Neural crest cell (in vitro differentiated cells): ENCODE results near the gene FAM227B. TPM values are rescaled to one million over a fixed set of nuclear protein-coding genes. Genes with fewer than 3 reads are reported as not detected.

Experiments
- DNase-seq: peaks from one replicate; pipeline ENCODE4 v3.0.0; 2021; ENCODE audit warnings: low read depth, mixed read lengths, low spot score
- H3K27ac Mint-ChIP-seq: one replicate; pipeline ENCODE4 v1.8.0; 2021; ENCODE audit warnings: mild to moderate bottlenecking, mixed read lengths; ENCODE audit not compliant: unreplicated experiment
- H3K27me3 Mint-ChIP-seq: 2 replicates; pipeline ENCODE4 v1.8.0; 2021; ENCODE audit warnings: low read depth, mild to moderate bottlenecking, mixed read lengths
- H3K36me3 Mint-ChIP-seq: 2 replicates; pipeline ENCODE4 v1.8.0; 2021; ENCODE audit warnings: low read depth, mild to moderate bottlenecking, mixed read lengths
- H3K4me1 Mint-ChIP-seq: 2 replicates; pipeline ENCODE4 v1.8.0; 2021; ENCODE audit warnings: mixed read lengths
- H3K4me3 Mint-ChIP-seq: one replicate; pipeline ENCODE4 v1.8.0; 2021; ENCODE audit warnings: mild to moderate bottlenecking, mixed read lengths
- H3K9me3 Mint-ChIP-seq: 2 replicates; pipeline ENCODE4 v1.8.0; 2021; ENCODE audit warnings: mixed read lengths
- CTCF ChIP-seq: fragments of 200-600 bp; sonication (generic); conservative IDR thresholded peaks from 2 replicates; pipeline ENCODE4 v1.5.0; 2021; ENCODE audit warnings: antibody characterized with exemption, mild to moderate bottlenecking
- total RNA-seq: library from RNA; stranded (reverse); gene quantifications from 2 replicates; pipeline ENCODE4 v1.2.1, GENCODE V29; 2021

FAM227B gene
- total RNA-seq, 1 donor from 2014 or later = 9.0 TPM

DNA sequence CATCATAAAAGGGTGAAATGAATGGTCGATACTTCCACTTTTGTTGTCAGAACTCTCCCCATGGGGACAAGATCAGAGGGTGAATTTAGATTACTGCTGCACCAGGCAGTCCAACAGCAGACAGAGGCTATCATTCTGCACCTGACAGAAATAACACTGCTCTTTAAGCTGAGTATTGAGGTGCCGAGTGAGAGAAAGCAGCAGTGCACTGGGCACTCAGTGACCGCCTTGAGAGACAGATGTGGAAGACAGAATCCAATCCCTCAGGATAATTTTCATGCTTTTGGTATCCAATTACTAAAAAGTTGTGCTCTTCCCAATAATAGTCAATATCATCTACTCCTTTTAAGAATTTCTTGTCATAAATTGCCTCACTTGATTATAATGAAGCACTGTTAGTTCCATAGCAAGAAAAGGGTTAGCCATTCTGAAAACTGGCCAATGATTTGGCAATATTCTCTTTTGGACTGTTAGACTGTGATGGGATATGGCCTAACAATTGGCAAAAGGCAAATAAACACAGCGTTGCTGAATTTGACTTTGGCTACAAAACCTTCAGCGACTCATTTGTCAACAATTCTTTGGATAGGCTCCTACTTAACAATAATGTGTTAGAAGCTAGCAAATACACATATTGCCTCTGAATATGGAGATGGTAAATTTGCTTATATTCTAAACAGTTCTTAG lies 192.1 kb downstream of the FAM227B start:
- H3K9me3 Mint-ChIP-seq = no peaks in the 10 kb centered on the region
- TF ChIP-seq CTCF = no peak
- no peaks in the 10 kb centered on the region for H3K36me3 Mint-ChIP-seq
- H3K27me3 Mint-ChIP-seq = no peaks in the 10 kb centered on the region
- no peak for DNase-seq
- H3K27ac Mint-ChIP-seq = no peak overlapping the region
- no peaks in the 10 kb centered on the region for H3K4me1 Mint-ChIP-seq
- H3K4me3 Mint-ChIP-seq = no peak overlapping the region

DNA sequence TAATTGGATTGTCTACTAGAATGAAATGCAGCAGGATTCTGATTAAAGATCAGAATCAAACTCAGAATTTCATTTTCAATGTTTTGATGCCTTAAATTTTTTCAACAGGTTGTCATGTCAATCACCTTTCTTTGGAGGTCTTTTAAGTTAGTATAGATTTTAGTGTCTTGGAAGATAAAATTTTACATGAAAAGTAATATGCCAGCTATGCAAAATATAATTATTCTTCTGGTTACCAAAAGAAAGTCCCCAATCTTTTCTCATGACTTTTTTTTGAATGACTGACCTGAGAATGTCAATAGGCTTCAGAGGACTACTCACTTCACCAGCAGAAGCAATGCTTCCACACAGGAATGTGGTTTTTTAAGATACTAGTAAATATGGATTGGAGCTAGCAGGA lies 193.2 kb downstream of the FAM227B start:
- Mint-ChIP-seq H3K36me3 (no peaks in the 10 kb centered on the region), H3K9me3 (no peaks in the 10 kb centered on the region), H3K27ac (no peak overlapping the region), H3K27me3 (no peaks in the 10 kb centered on the region), H3K4me1 (no peaks in the 10 kb centered on the region), H3K4me3 (no peak overlapping the region)
- DNase-seq = no peak
- TF ChIP-seq CTCF = no peak

DNA sequence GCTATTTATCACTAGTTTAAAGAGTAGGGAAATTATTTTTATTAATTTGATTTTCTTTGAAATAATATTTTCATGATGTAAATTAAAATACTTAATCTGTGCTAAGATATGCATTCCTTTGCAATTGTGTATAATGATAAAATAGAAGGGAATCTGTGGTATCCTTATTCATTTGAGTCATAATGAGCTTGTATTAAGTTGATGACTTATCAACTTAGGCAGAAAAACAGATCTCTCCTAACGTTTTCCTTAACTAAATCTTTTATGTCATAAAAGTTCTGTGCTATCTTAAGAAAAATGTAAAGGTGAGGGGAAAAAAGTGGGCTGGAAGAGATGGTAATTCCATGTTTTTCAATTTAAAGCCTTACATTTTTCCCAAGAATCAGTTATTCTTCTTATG lies 195.7 kb downstream of the FAM227B start:
- no peak overlapping the region for H3K4me3 Mint-ChIP-seq
- H3K9me3 Mint-ChIP-seq = no peaks in the 10 kb centered on the region

GRCh38 chr15:49423901-49424550 lies 196.6 kb downstream of the FAM227B start:
- TF ChIP-seq CTCF = no peak
- H3K27me3 Mint-ChIP-seq = no peaks in the 10 kb centered on the region
- H3K4me3 Mint-ChIP-seq = no peak overlapping the region
- H3K9me3 Mint-ChIP-seq = no peaks in the 10 kb centered on the region
- DNase-seq = no peak
- H3K36me3 Mint-ChIP-seq = no peaks in the 10 kb centered on the region
- no peaks in the 10 kb centered on the region for H3K4me1 Mint-ChIP-seq
- no peak overlapping the region for H3K27ac Mint-ChIP-seq

More for the DNA sequence above, 195.7 kb downstream of the FAM227B start:
- Mint-ChIP-seq H3K36me3 (no peaks in the 10 kb centered on the region), H3K27ac (no peak overlapping the region), H3K27me3 (no peaks in the 10 kb centered on the region), H3K4me1 (no peaks in the 10 kb centered on the region)
- no peak for TF ChIP-seq CTCF
- DNase-seq = no peak

- Mint-ChIP-seq H3K27me3 (no peaks in the 10 kb centered on the region), H3K4me3 (no peak within 1 kb of the TSS), H3K9me3 (no peaks in the 10 kb centered on the region), H3K4me1 (no peaks in the 10 kb centered on the region), H3K36me3 (no peaks in the 10 kb centered on the region), H3K27ac (no peak within 1 kb of the TSS)
- no peak for DNase-seq
- TF ChIP-seq CTCF = no peak
Observed at GRCh38 chr15:49423021-49423420, 197.6 kb downstream of the FAM227B start, which contains the start of gene FGF7. Gene FGF7, plus strand, starts transcription at chr15:49423242. Its CDS starts 1,056 bp downstream, at chr15:49424298.
